Retinal pigment epithelial cell (primary cell): ENCODE measurements around the gene MEIS2.

ENCODE experiments used
- DNase-seq: peaks from one replicate; pipeline ENCODE4 v3.0.0-alpha.2; 2010; ENCODE audit warnings: low read depth
- H3K4me3 ChIP-seq: 2 replicates; pipeline ENCODE4 v1.5.1; 2011; ENCODE audit warnings: mild to moderate bottlenecking, low read length, control low read depth, moderate library complexity
- TF ChIP-seq, protein P1 (sequence below): conservative IDR thresholded peaks from 2 replicates; pipeline ENCODE4 v1.5.1; 2011; ENCODE audit warnings: low read depth, low read length, control low read depth, inconsistent platforms

Gene MEIS2

DNA sequence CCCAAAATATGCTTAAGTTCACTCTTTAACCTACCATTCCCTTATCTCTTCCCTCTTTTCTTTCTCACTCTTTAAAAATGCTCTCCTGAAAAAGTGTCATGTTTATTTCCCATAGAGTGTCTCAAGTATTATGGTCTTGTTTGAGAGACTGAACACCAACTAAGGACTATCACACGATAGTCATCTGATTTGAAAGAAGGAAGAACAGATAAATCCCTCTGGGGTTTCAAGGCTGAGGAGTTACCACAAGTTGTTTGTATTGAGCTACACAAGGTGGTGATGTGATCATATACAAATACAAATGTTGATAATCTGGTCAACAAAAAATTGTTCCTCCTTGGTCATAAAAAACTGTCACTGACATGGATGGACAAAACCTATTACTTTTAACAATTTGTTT lies 13.8 kb downstream of the MEIS2 start:
- no peak overlapping the region for H3K4me3 ChIP-seq
- no peak for DNase-seq
- TF ChIP-seq, protein P1, sequence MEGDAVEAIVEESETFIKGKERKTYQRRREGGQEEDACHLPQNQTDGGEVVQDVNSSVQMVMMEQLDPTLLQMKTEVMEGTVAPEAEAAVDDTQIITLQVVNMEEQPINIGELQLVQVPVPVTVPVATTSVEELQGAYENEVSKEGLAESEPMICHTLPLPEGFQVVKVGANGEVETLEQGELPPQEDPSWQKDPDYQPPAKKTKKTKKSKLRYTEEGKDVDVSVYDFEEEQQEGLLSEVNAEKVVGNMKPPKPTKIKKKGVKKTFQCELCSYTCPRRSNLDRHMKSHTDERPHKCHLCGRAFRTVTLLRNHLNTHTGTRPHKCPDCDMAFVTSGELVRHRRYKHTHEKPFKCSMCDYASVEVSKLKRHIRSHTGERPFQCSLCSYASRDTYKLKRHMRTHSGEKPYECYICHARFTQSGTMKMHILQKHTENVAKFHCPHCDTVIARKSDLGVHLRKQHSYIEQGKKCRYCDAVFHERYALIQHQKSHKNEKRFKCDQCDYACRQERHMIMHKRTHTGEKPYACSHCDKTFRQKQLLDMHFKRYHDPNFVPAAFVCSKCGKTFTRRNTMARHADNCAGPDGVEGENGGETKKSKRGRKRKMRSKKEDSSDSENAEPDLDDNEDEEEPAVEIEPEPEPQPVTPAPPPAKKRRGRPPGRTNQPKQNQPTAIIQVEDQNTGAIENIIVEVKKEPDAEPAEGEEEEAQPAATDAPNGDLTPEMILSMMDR, result no peak

DNA sequence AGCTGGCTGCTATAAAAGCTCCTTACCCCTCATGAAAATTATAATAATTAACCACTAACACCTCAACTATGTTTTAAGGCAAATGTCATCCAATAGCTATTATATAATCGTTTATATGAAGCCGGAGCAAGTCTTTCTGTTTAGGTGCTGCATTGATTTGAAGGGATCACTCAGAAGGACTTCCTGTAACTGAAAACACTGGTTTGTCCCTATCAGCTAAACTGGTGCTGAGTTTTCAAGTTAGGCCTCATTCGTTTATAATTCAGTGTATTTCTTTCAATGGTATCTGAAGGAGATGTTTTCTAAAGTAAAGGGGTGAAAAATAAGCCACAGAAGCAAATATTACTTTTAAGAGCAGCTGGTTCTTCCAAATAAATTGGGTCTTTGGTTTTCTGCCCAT lies 14.2 kb downstream of the MEIS2 start:
- TF ChIP-seq, protein P1, result no peak
- no peak overlapping the region for H3K4me3 ChIP-seq
- no peak for DNase-seq

DNA sequence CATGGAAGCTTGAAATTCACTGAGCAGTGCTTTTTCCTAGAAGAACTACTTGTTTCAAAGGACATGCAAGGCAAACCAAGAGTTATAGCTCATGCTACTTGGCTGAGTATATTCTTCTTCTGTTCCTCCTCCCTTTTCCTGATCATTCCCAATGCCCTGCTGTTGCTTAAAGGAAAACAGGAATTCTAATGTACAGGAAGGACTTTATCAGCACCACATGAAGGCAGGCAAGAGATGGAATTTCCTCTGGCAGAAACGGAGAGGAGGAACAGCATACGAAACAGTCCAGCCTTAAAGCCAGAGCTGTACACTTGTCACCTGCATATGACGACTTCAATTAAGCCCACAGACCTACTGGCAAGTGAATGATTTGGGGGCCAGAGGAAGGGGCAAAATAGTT lies 15.7 kb downstream of the MEIS2 start:
- TF ChIP-seq, protein P1, result no peak
- DNase-seq, result no peak
- H3K4me3 ChIP-seq, result no peak overlapping the region

DNA sequence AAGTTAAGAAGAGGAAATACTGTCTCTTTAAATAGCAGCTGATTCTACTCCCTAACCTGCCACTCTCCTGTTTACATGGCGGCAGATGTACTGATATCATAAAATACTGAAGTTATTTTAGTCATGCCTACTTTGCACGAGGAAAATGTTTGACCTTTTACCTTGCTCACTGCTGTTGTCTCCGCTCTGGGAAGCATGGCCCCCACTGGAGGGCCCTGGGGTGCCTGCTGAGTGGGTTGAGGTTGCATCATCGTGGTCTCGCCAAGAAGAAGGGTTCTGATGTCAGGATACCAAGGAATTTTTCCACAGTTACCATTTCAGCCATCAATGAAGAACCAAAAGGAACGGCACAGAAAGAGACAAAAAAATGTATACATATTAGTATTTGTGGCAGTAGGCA lies 16.7 kb downstream of the MEIS2 start:
- TF ChIP-seq, protein P1, result no peak
- no peak overlapping the region for H3K4me3 ChIP-seq
- no peak for DNase-seq

DNA sequence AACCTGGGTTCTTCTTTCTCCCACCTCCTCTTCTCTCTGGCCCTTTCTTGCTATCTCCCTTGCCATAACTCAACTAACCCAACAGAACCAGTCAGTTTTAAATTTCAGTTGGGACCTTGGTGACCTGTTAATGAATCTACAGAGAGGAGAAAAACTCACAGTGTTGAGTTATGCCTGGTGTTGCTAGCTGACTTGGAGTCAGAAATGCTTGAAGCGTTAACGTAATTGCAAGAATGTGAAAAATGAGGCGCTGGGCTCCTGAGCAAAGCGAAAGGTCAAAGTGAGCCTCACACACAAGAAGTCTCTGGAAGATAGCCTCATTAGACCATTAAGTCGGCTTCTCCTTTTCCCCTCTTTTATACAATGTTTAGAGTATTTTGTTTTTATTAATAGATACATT lies 18.4 kb downstream of the MEIS2 start:
- TF ChIP-seq, protein P1, result no peak
- H3K4me3 ChIP-seq, result peak overlapping the region; percentile 0
- DNase-seq, result peak; percentile 87

DNA sequence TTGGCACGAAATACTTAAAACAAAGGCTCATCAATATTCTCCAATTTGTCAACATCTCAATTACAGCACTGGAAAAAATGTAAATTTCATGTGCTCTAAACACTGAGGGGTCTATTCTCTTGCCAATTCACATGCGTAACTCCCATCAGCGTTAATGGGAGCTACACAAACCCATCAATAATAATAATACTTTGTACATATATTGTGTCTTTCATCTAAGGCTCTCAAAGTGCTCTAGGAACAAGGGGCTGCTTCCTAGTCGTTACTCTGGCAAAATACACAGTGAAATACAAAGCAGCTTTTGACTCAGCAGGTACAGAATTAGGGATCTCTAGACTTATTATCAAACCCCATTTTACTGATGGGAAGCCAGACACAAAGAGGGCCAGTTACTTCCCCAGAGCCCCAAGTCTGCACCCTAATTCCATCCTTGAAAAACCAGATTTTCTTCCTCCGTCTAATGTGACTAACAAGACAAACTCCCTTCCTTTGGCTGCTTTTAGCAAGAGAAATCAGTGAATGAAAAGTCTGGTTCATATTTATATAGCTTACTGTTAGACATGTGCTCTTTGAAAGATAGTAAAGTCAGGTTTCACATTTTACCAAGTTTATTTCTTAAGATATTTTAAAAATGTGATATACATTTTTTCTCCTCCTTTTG lies 20.0 kb downstream of the MEIS2 start:
- TF ChIP-seq, protein P1, result no peak
- no peak overlapping the region for H3K4me3 ChIP-seq
- no peak for DNase-seq

DNA sequence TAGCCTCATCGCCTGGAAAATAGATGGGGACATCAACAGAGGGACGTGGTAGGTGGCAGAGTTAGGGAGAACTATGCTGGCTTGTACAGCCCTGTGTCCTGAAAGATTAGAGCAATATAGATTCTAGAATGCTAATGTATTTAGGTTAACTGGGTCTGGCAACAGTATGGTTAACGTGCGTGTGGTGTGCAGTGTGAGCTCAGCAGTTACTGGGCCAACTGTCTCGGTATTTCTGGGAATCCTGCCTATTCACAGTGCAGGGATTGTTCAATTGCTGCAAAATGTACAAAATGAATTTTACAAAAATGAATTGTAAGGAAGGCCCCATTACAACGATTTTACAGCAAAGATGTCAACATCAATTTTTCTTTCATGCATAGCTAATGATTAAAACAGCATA lies 20.6 kb downstream of the MEIS2 start:
- no peak overlapping the region for H3K4me3 ChIP-seq
- TF ChIP-seq, protein P1, result no peak
- DNase-seq, result no peak
